Endometrium (tissue), 2 donors: ENCODE data around the gene SEH1L.
A peak's percentile ranks its signal among the peaks of the same experiment; 100 is the strongest.
"Not testable (repeated sequence)": the region's sequence is repeated elsewhere in the genome, so short reads cannot be mapped to it uniquely, and the experiment has no call there.

Experiments
- FAIRE-seq: peaks from 2 replicates; lab custom pipeline; 2012; peaks lifted over from hg19 to GRCh38; lab: Jason Lieb, UNC
- donor health status: control.
- donor health status: control.

The SEH1L gene

DNA sequence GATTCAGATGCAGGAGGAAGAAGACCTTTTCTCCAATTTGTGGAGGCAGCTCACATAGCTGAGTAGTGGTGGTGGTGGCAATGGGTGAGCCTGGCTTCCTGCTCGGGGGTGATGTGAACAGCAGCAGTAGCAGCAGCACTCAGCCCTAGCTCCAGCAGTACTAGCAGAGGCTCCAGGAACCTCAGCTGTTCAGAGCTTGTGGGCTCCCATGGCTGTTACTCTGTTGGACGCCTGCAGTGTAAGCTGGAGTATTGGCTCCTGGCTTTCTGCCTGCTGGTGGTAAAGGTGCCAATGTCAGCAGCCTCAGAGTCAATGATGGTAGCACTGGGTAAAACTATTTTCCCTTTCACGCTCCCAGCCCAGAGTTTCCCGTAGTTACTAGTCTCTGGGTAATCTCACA lies 3.1 kb upstream of the SEH1L start:
- FAIRE-seq = no peak

DNA sequence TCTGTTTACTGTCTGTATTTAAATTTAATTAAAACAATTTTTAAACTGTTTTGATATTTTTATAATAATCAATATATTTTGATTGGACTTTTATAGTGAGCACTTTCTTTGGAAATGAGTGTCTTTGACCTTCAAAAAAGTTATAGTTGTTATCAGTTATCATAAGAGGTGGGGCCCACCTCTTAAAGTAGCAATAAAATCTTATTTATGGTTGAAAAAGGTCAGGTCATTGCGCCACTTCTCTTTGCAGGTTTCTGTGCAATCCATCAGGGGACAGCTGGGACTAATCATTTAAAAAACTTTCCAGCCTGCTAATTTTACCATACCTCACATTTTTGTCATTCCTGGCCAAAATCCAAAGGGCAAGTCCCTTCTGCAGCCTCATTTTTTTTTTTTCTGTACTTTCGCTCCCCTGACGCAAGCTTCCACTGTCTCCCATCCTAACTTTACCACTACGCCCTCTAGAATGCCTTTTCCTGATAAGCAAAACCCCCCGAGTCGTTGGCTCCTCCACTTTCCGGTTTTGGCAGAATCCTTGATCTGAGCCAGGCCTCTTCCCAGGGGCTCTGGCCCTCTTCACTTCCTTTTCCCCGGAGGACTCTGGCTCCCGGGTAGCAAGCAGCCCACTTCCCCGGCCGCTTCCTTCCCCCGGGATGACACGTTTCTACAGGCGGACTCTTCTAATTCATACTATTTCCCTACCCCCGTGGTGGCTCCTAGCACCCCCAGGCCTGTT lies 1.1 kb upstream of the SEH1L start:
- peak; percentile 67 for FAIRE-seq

DNA sequence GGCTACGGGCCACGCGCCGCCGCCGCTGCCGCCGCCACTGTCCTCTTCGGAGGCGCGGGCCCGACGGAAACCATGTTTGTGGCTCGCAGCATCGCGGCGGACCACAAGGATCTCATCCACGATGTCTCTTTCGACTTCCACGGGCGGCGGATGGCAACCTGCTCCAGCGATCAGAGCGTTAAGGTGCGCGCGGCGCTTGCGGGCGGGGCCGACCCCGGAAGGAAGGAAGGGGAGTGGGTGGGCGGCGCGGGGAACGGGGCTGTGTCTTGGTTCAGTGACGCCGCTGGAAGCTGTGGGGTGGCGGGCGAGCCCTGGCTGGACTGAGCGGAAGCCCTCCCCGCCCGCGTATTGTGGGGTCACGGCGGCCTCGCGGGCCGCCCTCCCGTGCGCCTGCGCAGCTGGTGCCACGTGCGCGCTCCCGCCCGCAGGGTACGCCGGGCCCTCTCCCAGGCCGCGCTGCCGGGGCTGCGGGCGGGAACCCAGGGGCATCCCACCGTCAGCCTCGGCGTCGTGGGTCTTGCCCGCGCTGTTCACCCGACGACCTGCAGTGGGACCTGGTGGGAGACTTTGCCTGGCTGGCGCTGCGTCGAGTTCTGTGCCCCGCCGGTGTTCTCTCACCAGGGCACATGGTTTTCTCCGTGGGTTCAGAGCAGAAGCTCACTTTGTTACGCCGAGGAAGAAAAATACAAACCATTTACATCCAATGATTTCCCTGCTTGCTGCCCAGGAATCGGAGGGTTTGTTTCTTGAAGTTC lies 416 bp downstream of the SEH1L start:
- FAIRE-seq = no peak

DNA sequence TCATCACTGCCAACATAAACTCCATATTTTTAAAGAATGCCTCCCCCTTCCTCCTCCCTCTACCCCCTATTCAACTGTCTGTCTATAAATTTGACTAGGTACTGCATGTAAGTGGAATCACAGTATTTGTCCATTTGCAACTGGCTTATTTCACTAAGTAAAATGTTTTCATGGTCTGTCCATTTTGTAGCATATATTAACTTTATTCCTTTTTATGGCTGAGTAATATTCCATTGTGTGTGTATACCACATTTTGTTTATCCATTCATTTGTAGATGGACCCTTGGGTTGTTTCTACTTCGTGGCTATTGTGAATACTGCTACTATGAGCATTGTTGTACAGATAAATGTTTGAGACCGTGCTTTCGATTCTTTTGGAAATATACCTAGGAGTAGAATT lies 10.7 kb downstream of the SEH1L start:
- no peak for FAIRE-seq

DNA sequence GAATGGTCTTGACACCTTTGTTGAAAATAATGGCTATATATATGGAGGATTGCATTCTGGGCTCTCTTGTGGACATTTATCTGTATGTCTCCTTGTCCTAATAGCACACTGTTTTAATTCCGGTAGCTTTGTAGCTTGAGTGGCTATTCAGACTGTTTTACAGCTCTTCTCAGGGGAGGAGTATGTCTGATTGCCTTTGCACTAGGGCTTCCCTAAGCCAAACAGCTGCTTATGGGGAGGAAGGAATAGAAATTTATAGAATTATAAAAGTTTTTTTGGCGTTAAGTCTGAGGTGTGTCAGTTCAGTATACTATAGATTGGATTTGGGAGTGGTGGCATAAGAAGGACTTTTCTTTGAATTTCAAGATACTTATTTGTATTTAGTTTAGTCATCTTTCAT lies 12.6 kb downstream of the SEH1L start:
- no peak for FAIRE-seq

GRCh38 chr18:12960853-12961397 lies 13.1 kb downstream of the SEH1L start:
- FAIRE-seq = no peak

DNA sequence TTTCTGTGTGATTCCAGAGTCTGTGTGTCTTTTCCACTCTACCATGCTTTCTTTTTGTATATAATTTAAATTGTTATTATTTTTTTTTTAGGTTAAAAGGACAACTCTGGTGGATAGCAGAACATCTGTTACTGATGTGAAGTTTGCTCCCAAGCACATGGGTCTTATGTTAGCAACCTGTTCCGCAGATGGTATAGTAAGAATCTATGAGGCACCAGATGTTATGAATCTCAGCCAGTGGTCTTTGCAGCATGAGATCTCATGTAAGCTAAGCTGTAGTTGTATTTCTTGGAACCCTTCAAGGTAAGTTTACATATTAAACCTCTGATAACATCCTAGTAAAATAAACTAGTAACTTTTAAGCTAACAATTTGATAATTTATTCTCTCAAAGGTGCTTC lies 15.3 kb downstream of the SEH1L start:
- FAIRE-seq = no peak

DNA sequence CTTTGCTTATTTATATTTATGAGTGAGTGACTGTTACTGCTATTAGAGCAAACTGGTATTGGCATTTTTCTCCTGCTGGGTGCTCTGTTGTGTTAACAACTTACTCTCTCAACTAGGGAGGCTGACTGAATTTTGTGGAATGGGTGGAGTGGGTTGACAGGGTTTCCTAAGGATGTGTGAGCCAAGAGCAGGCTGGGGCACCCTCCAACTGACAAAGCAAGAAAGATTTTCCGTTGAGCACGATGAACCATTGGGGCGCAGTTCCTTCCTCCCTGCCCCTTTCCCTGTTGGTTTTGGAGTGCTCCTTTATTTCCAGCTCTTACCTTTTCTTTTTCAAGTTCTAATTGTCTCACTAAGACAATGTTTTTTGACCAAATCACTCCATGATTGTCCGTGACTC lies 20.3 kb downstream of the SEH1L start:
- FAIRE-seq = no peak

DNA sequence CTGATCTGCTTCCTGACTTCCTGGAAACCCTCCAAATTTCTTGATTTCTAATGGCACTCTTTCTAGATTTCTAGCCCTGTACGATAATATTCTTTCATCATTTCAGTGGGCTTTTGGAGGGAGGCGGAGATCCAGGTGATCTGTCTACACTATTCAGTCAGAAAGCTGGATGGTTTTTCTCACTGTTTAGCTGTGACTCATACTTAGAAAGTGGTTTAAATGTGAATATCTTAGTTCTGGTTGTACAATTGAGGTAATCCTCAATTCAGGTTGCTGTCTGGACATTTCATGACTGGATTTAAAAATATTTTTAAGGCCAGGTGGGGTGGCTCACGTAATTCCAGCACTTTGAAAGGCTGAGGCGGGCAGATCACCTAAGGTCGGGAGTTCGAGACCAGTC lies 20.8 kb downstream of the SEH1L start:
- FAIRE-seq = no peak

DNA sequence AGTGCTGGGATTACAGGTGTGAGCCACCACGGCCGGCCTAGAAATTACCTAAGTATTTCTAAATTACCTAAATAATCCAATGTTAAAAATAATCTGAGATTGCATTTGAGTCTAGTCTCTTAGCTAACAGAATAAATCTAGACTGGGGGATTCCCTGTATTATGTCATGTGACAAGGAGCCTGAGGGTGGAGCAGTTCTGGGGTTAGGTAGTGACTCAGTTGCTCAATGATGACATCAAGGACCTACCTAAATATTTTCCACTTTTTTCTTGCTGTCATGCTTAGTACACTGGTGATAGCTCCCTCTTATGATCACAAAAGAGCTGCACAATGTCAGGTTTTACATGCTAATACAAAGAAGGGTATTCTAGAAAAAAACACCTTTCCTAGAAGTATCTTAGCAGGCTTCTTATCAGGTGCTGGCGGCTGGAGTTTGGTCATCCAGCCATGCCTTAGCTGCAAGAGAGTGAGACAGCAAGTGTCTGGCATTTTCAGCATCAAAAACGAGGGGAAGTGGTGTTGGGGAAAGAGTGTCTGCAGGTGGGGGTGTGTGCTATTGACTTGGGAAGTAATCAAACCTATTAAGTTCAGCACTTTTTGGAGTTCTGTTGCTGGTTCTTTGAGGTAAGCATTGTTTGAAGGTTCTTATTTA lies 25.9 kb downstream of the SEH1L start:
- FAIRE-seq = no peak

GRCh38 chr18:12975488-12975887 lies 27.7 kb downstream of the SEH1L start:
- FAIRE-seq = no peak

DNA sequence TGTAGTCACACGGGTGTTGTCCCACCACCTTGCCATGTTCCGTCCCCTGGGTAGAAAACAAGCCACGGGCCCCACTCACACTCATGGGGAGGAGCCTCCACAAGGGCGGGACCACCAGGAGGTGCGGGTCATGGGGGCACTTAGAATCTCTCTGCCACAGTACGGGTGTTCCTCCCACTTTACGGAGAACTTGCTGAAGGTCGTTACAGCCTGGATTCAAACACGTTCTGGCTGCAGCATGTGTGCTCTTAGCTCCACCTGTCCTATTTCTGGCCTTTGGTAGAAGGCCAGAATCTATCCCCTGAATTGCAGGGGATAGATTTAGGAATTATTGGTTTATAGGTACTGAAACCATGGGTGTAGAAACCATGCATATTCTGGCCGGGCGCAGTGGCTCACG lies 28.5 kb downstream of the SEH1L start:
- FAIRE-seq = no peak

DNA sequence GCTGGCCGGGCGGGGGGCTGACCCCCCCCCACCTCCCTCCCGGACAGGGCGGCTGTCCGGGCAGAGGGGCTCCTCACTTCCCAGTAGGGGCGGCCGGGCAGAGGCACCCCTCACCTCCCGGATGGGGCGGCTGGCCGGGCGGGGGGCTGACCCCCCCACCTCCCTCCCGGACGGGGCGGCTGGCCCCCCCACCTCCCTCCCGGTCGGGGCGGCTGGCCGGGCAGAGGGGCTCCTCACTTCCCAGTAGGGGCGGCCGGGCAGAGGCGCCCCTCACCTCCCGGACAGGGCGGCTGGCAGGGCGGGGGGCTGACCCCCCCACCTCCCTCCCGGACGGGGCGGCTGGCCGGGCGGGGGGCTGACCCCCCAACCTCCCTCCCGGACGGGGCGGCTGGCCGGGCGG lies 32.3 kb downstream of the SEH1L start:
- FAIRE-seq = not testable (repeated sequence)

DNA sequence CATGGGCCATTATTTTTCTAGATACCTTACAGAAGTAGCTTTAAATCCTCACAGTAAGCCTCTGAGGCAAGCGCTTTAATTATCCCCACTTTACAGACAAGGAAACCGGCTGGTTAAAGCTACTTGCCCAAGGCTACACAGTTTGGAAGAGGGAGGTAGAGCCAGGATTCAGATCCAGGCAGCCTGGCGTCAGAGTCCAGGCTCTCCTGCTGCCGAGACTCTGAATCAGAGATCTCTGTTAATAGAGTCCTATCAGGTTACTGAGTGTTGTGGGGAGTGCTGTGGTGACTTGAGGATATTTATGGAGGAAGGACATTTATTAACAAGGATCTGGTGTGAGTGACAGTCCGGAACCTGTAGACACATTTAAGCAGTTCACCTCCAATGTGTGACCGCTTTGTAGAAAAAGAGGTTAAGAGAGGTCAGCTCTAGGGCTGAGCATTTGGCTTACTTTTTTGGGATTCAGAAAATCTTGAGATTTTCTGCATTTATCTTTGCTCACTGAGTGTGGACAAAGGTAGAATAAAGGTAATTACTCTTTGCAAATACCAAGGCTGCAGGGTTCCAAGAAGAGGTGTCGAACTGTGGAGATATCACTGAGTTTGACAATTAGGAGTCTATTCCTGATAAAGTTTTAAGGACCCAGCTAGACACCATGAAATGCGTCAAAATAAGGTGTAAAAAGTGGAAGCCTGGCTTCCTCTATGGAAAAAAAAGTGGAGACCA lies 41.7 kb downstream of the SEH1L start:
- no peak for FAIRE-seq

DNA sequence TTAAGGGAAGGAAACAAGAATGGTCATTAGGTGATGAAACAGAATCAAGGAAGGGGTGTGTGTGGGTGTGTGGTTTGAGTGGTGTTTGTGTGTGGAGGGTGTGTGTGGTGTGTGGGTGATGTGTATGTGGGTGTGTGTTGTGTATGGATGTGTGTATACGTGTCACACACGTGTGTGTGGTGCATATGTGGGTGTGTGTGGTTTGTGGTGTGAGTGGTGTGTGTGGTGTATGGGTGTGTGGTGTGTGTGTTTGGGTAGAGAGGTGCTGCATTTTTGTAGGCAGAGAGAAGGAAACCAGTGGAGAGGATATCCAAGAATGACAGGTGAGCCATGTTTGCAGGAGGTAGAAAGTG lies 42.3 kb downstream of the SEH1L start:
- FAIRE-seq = no peak

GRCh38 chr18:12990641-12990966 lies 42.8 kb downstream of the SEH1L start:
- FAIRE-seq = no peak

DNA sequence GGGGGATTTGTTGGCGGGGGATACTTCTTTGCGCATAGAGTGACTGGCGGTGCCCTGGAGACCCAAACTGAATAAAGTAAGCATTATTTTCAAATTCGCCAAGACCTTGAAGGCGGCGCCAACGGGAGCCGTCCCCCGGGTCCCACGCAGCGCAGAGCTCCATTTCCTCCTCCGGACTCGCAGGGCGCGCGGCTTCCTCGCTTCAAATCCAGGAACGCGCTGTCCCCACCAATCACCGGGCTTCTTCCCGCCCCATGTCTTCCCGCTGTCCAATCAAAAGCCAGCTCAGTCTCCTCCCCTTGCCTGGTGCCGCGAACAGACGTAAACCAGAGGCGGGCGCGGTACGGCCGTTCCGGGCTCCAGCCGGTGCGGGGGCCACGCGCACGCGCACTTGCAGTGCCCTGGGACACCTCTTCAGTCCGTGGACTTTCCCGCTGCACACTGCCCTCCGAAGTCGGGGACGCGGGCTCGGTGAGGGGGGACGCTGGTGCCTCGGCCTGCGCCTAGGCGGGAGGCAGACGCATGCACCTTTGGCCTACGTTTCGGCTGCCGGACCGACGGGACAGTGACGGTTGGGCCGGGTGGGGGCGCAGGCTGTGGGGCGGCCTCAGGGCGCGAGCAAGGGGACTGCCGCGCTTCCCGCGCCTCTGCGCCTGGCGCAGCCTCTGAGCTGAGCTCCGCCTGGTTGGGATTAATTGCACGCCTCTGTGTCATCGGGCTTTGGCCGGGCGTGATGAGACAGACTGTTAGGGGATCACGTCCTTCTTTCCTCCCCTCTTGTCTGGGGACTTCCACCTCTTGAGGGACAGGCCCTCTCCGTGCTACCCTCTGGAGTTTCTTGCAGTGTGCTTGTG lies 43.4 kb downstream of the SEH1L start, which contains the start of gene CEP192:
Gene CEP192, plus strand, starts transcription at position 396 of the 854 bp plus-strand sequence. CDS start 8,063 bp downstream, outside the sequence.
- peak; percentile 97 for FAIRE-seq

DNA sequence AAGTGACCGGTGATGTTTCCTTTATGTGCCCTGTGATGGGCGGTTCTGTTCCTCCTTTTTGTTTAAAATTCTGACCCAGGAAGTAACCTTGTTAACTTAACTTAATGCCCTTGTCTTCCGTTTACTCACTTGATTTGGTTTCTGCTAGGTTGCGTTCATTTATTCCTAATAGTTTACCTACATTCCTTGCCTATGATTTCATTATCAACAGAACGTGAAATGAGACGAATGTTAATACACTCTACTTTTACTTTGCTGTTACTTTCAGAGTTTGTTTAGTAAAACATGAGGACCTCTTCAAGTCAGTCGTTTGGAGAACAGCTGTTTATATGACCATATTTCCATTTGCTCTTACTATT lies 44.0 kb downstream of the SEH1L start:
- no peak for FAIRE-seq

GRCh38 chr18:12993439-12993838 lies 45.6 kb downstream of the SEH1L start:
- no peak for FAIRE-seq

- FAIRE-seq = no peak
Measured at GRCh38 chr18:12995424-12995823, 47.6 kb downstream of the SEH1L start.

DNA sequence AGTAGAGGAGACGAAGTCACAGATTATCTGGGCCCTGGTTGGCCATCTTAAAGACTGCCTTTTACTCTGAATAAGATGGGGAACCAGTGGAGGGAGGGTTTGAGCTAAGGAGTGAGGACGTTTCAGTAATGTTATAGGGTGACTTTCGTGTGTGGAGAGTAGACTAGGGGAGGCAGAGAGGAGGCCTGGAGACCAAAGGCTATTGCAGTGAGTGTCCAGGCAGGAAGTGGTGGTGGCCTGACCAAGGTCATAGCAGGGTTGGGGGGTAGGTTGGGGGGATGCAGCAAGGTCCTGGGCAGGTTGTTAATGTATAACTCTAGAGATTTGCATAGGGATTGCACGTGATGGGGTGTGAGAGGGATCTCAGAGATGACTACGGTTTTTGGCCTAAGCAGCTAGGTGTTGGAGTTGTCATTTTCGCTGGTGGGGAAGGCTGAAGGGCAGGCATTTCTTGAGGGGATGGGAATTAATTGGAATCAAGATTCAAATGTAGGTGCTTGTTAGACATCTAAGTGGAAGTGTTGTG lies 48.2 kb downstream of the SEH1L start:
- no peak for FAIRE-seq
